ENCODE results near the gene HSF2BP. TPM values are rescaled to one million over a fixed set of nuclear protein-coding genes. Genes with fewer than 3 reads are reported as not detected.
"Not testable (repeated sequence)": the region's sequence is repeated elsewhere in the genome, so short reads cannot be mapped to it uniquely, and the experiment has no call there.

The HSF2BP gene
- total RNA-seq, 4 donors from 2014 or later, result 0.57 to 1.6 (median 0.59) TPM; not detected in 1

- WGBS, result 92% methylated on average over 5 of the region's 5 CpGs
- H3K36me3 ChIP-seq, result no peaks in the 10 kb centered on the region
- DNase-seq (ENCODE audit: low spot score in 2 of 2), result no peak
- no peak overlapping the region for H3K4me3 ChIP-seq
- peaks cover 5% of the 10 kb centered on the region for H3K4me1 ChIP-seq
- no peaks in the 10 kb centered on the region for H3K27me3 ChIP-seq
- no peaks in the 10 kb centered on the region for H3K9me3 ChIP-seq
- no peak for TF ChIP-seq POLR2A (IDR thresholded peaks at IDR 0.05)
- no peak for TF ChIP-seq EP300 (IDR thresholded peaks at IDR 0.05)
- TF ChIP-seq CTCF (IDR thresholded peaks at IDR 0.05), result no peak
- no peak for TF ChIP-seq POLR2AphosphoS5 (IDR thresholded peaks at IDR 0.05)
- no peak overlapping the region for H3K27ac ChIP-seq
These were observed 62.7 kb downstream of the HSF2BP start for GRCh38 chr21:43596616-43597015.

- not testable (repeated sequence) for H3K4me3 ChIP-seq; H3K4me1 ChIP-seq; H3K27ac ChIP-seq; H3K27me3 ChIP-seq; DNase-seq (ENCODE audit: low spot score in 2 of 2); H3K36me3 ChIP-seq; H3K9me3 ChIP-seq
- 91% methylated on average over 8 of the region's 8 CpGs for WGBS
These were observed 63.5 kb downstream of the HSF2BP start for GRCh38 chr21:43595769-43596168.

- 68% methylated on average over 5 of the region's 5 CpGs for WGBS
- H3K36me3 ChIP-seq, result no peaks in the 10 kb centered on the region
- TF ChIP-seq POLR2AphosphoS5 (IDR thresholded peaks at IDR 0.05) (no peak), EP300 (IDR thresholded peaks at IDR 0.05) (no peak), POLR2A (IDR thresholded peaks at IDR 0.05) (no peak), CTCF (IDR thresholded peaks at IDR 0.05) (no peak)
These were observed 66.2 kb downstream of the HSF2BP start for GRCh38 chr21:43593078-43593477.

GRCh38 chr21:43591571-43591970, 67.7 kb downstream of the HSF2BP start:
- H3K4me3 ChIP-seq, result no peak overlapping the region
- H3K4me1 ChIP-seq, result peaks cover 12% of the 10 kb centered on the region
- DNase-seq (ENCODE audit: low spot score in 2 of 2), result no peak
- no peaks in the 10 kb centered on the region for H3K9me3 ChIP-seq
- no peaks in the 10 kb centered on the region for H3K36me3 ChIP-seq
- H3K27ac ChIP-seq, result no peak overlapping the region
- no peak for TF ChIP-seq POLR2A (IDR thresholded peaks at IDR 0.05)
- no peak for TF ChIP-seq CTCF (IDR thresholded peaks at IDR 0.05)
- no peak for TF ChIP-seq EP300 (IDR thresholded peaks at IDR 0.05)
- 64% methylated on average over 2 of the region's 2 CpGs for whole genome bisulfite sequencing
- no peaks in the 10 kb centered on the region for H3K27me3 ChIP-seq

More at GRCh38 chr21:43593078-43593477, 66.2 kb downstream of the HSF2BP start:
- Histone ChIP-seq H3K4me3 (no peak overlapping the region), H3K4me1 (peaks cover 5% of the 10 kb centered on the region), H3K9me3 (no peaks in the 10 kb centered on the region), H3K27me3 (no peaks in the 10 kb centered on the region), H3K27ac (no peak overlapping the region)
- DNase-seq (ENCODE audit: low spot score in 2 of 2), result no peak

- no peaks in the 10 kb centered on the region for H3K9me3 ChIP-seq
- H3K27ac ChIP-seq, result no peak overlapping the region
These were observed 69.1 kb downstream of the HSF2BP start for GRCh38 chr21:43590194-43590593.

More at GRCh38 chr21:43590194-43590593, 69.1 kb downstream of the HSF2BP start:
- TF ChIP-seq CTCF (IDR thresholded peaks at IDR 0.05), result no peak
- Histone ChIP-seq H3K4me3 (no peak overlapping the region), H3K36me3 (no peaks in the 10 kb centered on the region), H3K4me1 (peaks cover 16% of the 10 kb centered on the region), H3K27me3 (no peaks in the 10 kb centered on the region)
- 81% methylated on average over 2 of the region's 2 CpGs for WGBS
- DNase-seq (ENCODE audit: low spot score in 2 of 2), result no peak

Measured in suprapubic skin (tissue), 4 donors.